ENCODE data around the gene MCOLN3.

DNA sequence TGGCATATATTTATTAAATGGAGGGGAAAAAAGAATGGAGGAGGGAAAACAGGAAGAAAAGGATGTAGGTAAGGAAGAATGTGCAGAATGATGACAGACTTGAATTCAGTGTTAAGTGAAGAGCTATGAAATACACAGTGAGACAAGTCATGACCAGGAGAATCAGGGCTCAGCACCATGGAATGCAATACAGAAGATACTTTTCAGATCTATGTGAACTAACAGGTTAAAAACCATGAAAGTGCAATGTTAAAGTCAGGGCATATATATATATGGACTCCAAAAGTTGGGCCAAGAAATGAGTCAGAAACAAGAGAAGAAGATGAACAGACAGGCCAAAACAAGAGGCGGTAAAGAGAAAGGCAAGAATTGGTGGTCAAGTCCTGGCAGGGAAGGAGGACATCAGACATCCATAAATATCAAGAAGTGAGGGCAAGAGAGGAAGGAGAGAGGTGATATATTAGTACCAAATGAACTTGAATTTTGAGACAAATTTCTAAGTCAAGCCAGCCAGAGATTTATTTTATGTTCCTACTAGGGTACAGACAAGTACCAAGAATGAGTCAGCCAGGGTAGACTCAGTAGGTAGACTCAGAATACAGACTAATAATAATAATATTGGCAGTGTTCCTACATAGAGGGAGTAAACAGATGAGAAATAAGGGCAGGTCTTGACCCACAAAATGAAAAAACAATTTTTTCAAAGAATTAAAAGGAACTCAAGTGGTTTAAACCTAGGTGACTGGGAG, 39.5 kb upstream of the MCOLN3 start:
- TF ChIP-seq ZNF174 (tag by site-specific recombination; IDR thresholded peaks at IDR 0.05): no peak
- no peak for TF ChIP-seq CTCF (tag by site-specific recombination; IDR thresholded peaks at IDR 0.05)
- TF ChIP-seq ZNF121 (tag by site-specific recombination; IDR thresholded peaks at IDR 0.05): no peak
- no peak for TF ChIP-seq ZNF621 (tag by site-specific recombination; IDR thresholded peaks at IDR 0.05)
- no peak for TF ChIP-seq ZBTB44 (tag by site-specific recombination; IDR thresholded peaks at IDR 0.05)
- TF ChIP-seq, protein P1, sequence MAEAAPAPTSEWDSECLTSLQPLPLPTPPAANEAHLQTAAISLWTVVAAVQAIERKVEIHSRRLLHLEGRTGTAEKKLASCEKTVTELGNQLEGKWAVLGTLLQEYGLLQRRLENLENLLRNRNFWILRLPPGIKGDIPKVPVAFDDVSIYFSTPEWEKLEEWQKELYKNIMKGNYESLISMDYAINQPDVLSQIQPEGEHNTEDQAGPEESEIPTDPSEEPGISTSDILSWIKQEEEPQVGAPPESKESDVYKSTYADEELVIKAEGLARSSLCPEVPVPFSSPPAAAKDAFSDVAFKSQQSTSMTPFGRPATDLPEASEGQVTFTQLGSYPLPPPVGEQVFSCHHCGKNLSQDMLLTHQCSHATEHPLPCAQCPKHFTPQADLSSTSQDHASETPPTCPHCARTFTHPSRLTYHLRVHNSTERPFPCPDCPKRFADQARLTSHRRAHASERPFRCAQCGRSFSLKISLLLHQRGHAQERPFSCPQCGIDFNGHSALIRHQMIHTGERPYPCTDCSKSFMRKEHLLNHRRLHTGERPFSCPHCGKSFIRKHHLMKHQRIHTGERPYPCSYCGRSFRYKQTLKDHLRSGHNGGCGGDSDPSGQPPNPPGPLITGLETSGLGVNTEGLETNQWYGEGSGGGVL (tag by site-specific recombination; IDR thresholded peaks at IDR 0.05): no peak
- no peak for TF ChIP-seq YY1 (tag by site-specific recombination; IDR thresholded peaks at IDR 0.05)
